ENCODE results near the gene HIF3A. TPM values are rescaled to one million over a fixed set of nuclear protein-coding genes. Genes with fewer than 3 reads are reported as not detected.

Gene HIF3A
- total RNA-seq, 1 experiment from 2014 or later = not detected

DNA sequence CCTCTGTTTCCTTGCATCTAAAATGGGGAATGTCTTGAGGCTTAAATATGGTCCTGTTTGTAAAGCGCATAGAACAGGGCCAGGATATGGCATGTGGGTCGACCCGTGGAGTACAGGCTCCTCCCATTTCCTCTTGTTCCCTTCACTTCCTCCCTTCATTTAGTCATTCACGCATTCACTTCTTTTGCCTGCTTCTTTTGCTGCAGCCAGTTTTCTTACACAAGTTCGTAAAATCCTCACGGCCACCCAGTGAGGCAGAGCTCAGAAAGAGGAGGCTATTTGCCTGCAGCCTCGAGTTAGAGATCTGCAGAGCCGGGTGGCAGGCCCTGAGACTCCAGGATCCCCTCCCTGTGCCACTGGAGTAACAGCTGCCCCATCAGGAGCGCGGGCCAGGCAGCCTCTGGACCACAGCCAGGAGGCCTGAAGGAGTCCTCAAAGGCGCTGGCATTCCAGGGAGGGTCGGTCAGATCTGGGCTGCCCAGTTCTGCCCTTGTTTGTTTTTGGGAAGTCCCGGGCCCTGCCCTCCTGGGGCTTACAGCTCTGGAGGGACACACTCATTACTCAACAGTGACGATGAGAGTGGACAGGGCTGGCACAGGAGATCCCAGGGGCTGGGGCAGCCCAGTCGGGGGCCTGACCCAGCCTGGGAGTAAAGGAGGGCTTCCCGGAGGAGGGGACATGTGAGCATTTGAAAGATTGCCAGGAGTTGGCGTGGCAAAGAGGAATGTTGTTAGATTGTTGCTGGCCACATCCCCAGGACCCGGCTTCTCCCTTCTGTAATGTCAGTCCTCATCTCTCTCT lies 54.6 kb downstream of the HIF3A start:
- BruUV-seq (replicated peaks) = no TSS peak
- DNase-seq (ENCODE audit: unreplicated experiment) = peak; percentile 87
- peak overlapping the region; percentile 65 for H3K4me3 Mint-ChIP-seq (ENCODE audit: unreplicated experiment)
- H3K4me1 Mint-ChIP-seq (ENCODE audit: insufficient read depth, unreplicated experiment) = peaks cover 45% of the 10 kb centered on the region
- ChIA-PET CTCF (interaction anchor here (0.5 to 2.7 kb wide), 4 partner anchors 21 to 74 kb away, joined by 3 to 23 read pairs (median 4); no protein-coding TSS in a partner anchor), POLR2A (interaction anchor here (0.8 to 2.3 kb wide), 8 partner anchors 8 to 71 kb away, joined by 3 to 15 read pairs (median 6); no protein-coding TSS in a partner anchor)
- no peaks in the 10 kb centered on the region for H3K27me3 Mint-ChIP-seq (ENCODE audit: insufficient read depth, unreplicated experiment)
- peak overlapping the region; percentile 92 for H3K27ac Mint-ChIP-seq (ENCODE audit: low read depth, unreplicated experiment)
- intact Hi-C loops (cut with micrococcal nuclease) = loop anchor here (2.0 kb wide), 1 partner anchor 15 kb away; no protein-coding TSS in a partner anchor
- peaks cover 63% of the 10 kb centered on the region for H3K36me3 Mint-ChIP-seq (ENCODE audit: insufficient read depth, unreplicated experiment)
- TF ChIP-seq, protein P1, sequence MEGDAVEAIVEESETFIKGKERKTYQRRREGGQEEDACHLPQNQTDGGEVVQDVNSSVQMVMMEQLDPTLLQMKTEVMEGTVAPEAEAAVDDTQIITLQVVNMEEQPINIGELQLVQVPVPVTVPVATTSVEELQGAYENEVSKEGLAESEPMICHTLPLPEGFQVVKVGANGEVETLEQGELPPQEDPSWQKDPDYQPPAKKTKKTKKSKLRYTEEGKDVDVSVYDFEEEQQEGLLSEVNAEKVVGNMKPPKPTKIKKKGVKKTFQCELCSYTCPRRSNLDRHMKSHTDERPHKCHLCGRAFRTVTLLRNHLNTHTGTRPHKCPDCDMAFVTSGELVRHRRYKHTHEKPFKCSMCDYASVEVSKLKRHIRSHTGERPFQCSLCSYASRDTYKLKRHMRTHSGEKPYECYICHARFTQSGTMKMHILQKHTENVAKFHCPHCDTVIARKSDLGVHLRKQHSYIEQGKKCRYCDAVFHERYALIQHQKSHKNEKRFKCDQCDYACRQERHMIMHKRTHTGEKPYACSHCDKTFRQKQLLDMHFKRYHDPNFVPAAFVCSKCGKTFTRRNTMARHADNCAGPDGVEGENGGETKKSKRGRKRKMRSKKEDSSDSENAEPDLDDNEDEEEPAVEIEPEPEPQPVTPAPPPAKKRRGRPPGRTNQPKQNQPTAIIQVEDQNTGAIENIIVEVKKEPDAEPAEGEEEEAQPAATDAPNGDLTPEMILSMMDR (IDR thresholded peaks at IDR 0.05; ENCODE audit: unreplicated experiment) = no peak
- no peaks in the 10 kb centered on the region for H3K9me3 Mint-ChIP-seq (ENCODE audit: unreplicated experiment)

DNA sequence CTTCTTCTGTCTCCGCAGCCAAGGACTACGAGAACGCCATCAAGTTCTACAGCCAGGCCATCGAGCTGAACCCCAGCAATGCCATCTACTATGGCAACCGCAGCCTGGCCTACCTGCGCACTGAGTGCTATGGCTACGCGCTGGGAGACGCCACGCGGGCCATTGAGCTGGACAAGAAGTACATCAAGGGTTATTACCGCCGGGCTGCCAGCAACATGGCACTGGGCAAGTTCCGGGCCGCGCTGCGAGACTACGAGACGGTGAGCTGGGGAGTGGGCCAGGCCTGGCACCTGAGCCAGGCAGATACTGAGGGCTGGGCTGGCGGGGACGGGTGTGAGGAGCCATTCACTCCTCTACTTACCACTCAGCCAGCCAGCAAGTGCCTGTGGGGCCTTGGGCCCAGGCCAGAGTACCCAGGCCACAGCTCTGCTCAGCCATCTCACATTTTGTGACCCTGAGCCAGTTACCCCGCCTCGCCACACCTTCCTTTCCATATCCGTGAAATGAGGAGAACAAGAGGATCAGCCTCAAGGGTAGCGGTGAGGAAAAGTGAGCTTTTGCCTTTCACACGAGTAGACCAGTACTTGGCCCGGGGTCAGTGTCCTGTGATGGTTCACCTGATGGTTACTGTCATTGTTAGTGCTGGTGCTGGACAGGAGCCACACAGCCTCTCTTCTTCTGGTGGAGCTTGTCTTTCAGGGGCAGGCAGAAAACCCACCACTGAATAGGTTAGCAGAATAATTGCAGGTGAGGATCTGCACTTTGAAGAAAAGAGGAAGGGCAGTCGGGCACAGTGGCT lies 57.1 kb downstream of the HIF3A start:
- intact Hi-C loops (cut with micrococcal nuclease) = no loop called here
- H3K27me3 Mint-ChIP-seq (ENCODE audit: insufficient read depth, unreplicated experiment) = no peaks in the 10 kb centered on the region
- TF ChIP-seq, protein P1 (IDR thresholded peaks at IDR 0.05; ENCODE audit: unreplicated experiment) = no peak
- no peak overlapping the region for H3K27ac Mint-ChIP-seq (ENCODE audit: low read depth, unreplicated experiment)
- H3K4me1 Mint-ChIP-seq (ENCODE audit: insufficient read depth, unreplicated experiment) = peaks cover 35% of the 10 kb centered on the region
- ChIA-PET POLR2A (interaction anchor here (0.5 to 1.7 kb wide), 3 partner anchors 20 to 468 kb away, joined by 3 to 4 read pairs (median 3); partner anchors contain the start of gene IRF2BP1), CTCF (interaction anchor here (0.5 to 1.4 kb wide), 5 partner anchors 48 to 345 kb away, joined by 3 to 6 read pairs (median 3); no protein-coding TSS in a partner anchor)
- H3K9me3 Mint-ChIP-seq (ENCODE audit: unreplicated experiment) = no peaks in the 10 kb centered on the region
- H3K4me3 Mint-ChIP-seq (ENCODE audit: unreplicated experiment) = no peak overlapping the region
- no peak for DNase-seq (ENCODE audit: unreplicated experiment)
- H3K36me3 Mint-ChIP-seq (ENCODE audit: insufficient read depth, unreplicated experiment) = peaks cover 72% of the 10 kb centered on the region
- no TSS peak for BruUV-seq (replicated peaks)

DNA sequence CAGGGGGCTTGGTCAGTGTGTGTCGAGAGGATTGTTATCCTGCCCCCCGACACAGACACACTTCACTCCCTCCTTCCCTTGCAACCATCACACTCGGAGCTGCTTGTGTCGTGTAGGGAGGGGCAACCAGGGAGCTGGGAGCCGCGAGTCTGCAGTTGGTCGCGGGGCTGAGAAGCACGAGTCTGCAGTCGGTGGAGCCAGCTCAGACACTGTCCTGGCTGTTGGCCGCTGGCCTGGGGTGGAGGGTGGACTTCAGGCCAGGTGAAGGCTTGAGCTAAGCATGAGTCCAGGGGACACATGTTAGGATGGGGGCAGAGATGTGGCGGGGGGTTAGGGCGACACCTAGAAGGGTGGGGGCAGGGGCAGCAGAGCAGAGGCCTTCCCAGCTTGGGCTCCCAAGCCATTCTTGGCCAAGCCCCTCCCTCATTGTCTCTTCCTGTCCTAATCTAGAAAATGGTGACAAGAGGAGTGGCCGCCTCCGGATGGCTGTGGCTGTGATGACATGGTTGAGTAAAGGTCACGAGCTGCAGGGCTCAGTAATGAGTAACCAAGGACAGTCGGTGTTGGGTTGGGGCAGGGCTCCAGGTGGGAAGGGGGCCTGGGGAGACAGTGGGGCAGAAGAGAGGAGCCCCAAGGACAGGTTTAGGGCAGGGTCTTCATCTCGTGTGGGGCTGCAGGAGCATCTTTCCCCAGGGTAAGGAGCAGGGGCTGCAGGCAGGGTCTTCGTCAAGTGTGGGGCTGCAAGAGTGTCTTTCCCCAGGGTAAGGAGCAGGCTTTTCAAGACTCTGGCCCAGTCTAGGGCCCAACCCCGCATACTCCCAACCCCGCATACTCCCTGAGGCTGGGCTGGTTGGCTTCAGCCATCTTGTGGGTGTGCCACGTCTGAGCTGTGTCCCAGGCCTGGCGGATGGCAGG lies 58.6 kb downstream of the HIF3A start:
- TF ChIP-seq, protein P1 (IDR thresholded peaks at IDR 0.05; ENCODE audit: unreplicated experiment) = no peak
- Mint-ChIP-seq H3K36me3 (ENCODE audit: insufficient read depth, unreplicated experiment) (peaks cover 83% of the 10 kb centered on the region), H3K9me3 (ENCODE audit: unreplicated experiment) (no peaks in the 10 kb centered on the region), H3K27me3 (ENCODE audit: insufficient read depth, unreplicated experiment) (no peaks in the 10 kb centered on the region), H3K27ac (ENCODE audit: low read depth, unreplicated experiment) (no peak overlapping the region), H3K4me3 (ENCODE audit: unreplicated experiment) (no peak overlapping the region), H3K4me1 (ENCODE audit: insufficient read depth, unreplicated experiment) (peaks cover 21% of the 10 kb centered on the region)
- no peak for DNase-seq (ENCODE audit: unreplicated experiment)
- no TSS peak for BruUV-seq (replicated peaks)
- intact Hi-C loops (cut with micrococcal nuclease) = no loop called here
- POLR2A ChIA-PET = interaction anchor here (1.0 to 2.2 kb wide), 4 partner anchors 9 to 18 kb away, joined by 3 to 6 read pairs (median 4); partner anchors contain the start of gene PPP5C
- CTCF ChIA-PET = interaction anchor here (0.6 to 1.4 kb wide), 3 partner anchors 20 to 326 kb away, joined by 3 to 6 read pairs (median 4); no protein-coding TSS in a partner anchor

All from MCF 10A (cell line).